B cell (primary cell): ENCODE results near the gene DHX8. TPM values are rescaled to one million over a fixed set of nuclear protein-coding genes. Genes with fewer than 3 reads are reported as not detected.

ENCODE experiments used
- ATAC-seq: fragments of 200-7000 bp; cut with Tn5 transposase; one replicate; pipeline ENCODE4 v1.10.0; 2021; ENCODE audit warnings: low read depth, mild to moderate bottlenecking, moderate number of reproducible peaks, moderate library complexity
- CTCF ChIA-PET: fragments of 350-600 bp; sonication (Branson Sonifier 250); formaldehyde crosslinking; loops from one replicate; lab custom pipeline; 2021; ENCODE audit warnings: antibody characterized with exemption, inconsistent platforms; lab: Charles Lee
- POLR2A ChIA-PET: fragments of 350-600 bp; sonication (Branson Sonifier 250); formaldehyde crosslinking; loops from one replicate; lab custom pipeline; 2021; ENCODE audit warnings: antibody characterized with exemption; lab: Charles Lee
- DNase-seq: peaks from one replicate; pipeline ENCODE4 v3.0.0; 2013
- H2AFZ ChIP-seq: 2 replicates; pipeline ENCODE4 v1.6.1; 2012; ENCODE audit warnings: mild to moderate bottlenecking, low read depth, low read length; ENCODE audit not compliant: insufficient read depth, poor library complexity, severe bottlenecking
- H3K27ac ChIP-seq, 2 donors: 1 replicate in 1 of 2; 2 replicates in 1 of 2; pipeline ENCODE4 v1.5.1; 2012 to 2013; ENCODE audit warnings: low read length in 2 of 2, mild to moderate bottlenecking in 2 of 2, moderate library complexity in 1 of 2
- H3K27me3 ChIP-seq, 4 experiments: fragments of 200-600 bp in 1 of 4; sonication (generic) in 1 of 4; replicated peaks in 1 of 4; 1 replicate in 2 of 4; 2 replicates in 2 of 4; pipeline versions ENCODE4 v1.6.1 to v1.7.0; 2013 to 2016; ENCODE audit warnings: low read length in 3 of 4, mild to moderate bottlenecking in 2 of 4, mixed read lengths in 1 of 4, moderate library complexity in 1 of 4; ENCODE audit not compliant: insufficient read depth in 4 of 4, control insufficient read depth in 3 of 4; ENCODE audit errors: control extremely low read depth in 1 of 4
- H3K36me3 ChIP-seq, 2 experiments: replicated peaks in 1 of 2; 1 replicate in 1 of 2; 2 replicates in 1 of 2; pipeline versions ENCODE4 v1.6.1 to v1.7.1; 2013; ENCODE audit warnings: low read length in 1 of 2; ENCODE audit not compliant: insufficient read depth in 2 of 2, control insufficient read depth in 1 of 2; ENCODE audit errors: control extremely low read depth in 1 of 2, extremely low read depth in 1 of 2
- H3K4me1 ChIP-seq, 2 donors: fragments of 200-600 bp in 1 of 2; sonication (generic) in 1 of 2; 1 replicate in 1 of 2; 2 replicates in 1 of 2; pipeline versions ENCODE4 v1.5.1 to v1.6.1; 2013 to 2017; ENCODE audit warnings: low read length in 2 of 2; ENCODE audit not compliant: control insufficient read depth in 2 of 2, insufficient read depth in 2 of 2
- H3K4me2 ChIP-seq: replicated peaks from 2 replicates; pipeline ENCODE3; 2012; ENCODE audit warnings: mild to moderate bottlenecking, low read depth, low read length; ENCODE audit not compliant: poor library complexity, severe bottlenecking
- H3K4me3 ChIP-seq, 5 experiments: fragments of 200-600 bp in 1 of 5; sonication (generic) in 1 of 5; 1 replicate in 3 of 5; 2 replicates in 2 of 5; pipeline versions ENCODE4 v1.5.1 to v1.7.0; 2011 to 2016; ENCODE audit warnings: low read length in 4 of 5, mild to moderate bottlenecking in 4 of 5, low read depth in 2 of 5, control low read depth in 1 of 5, moderate library complexity in 1 of 5; ENCODE audit not compliant: insufficient read depth in 1 of 5; ENCODE audit errors: control extremely low read depth in 1 of 5, extremely low read depth in 1 of 5
- H3K79me2 ChIP-seq: fragments of 200-600 bp; sonication (generic); one replicate; pipeline ENCODE4 v1.6.0; 2016; ENCODE audit warnings: low read length; ENCODE audit not compliant: control insufficient read depth, insufficient read depth
- H3K9ac ChIP-seq: fragments of 200-600 bp; sonication (generic); 2 replicates; pipeline ENCODE4 v1.6.1; 2017; ENCODE audit warnings: mild to moderate bottlenecking, low read length, moderate library complexity
- H3K9me3 ChIP-seq, 3 donors: one replicate each; pipeline versions ENCODE4 v1.6.1 to v1.7.1; 2013; ENCODE audit warnings: low read length in 2 of 3; ENCODE audit not compliant: control insufficient read depth in 2 of 3, insufficient read depth in 1 of 3; ENCODE audit errors: control extremely low read depth in 1 of 3
- H4K20me1 ChIP-seq: 2 replicates; pipeline ENCODE4 v1.6.0; 2012; ENCODE audit warnings: mild to moderate bottlenecking, low read length; ENCODE audit not compliant: insufficient read depth, control insufficient read depth, poor library complexity, severe bottlenecking
- H3K27ac Mint-ChIP-seq: one replicate; pipeline ENCODE4 v1.8.0; 2021; ENCODE audit warnings: mixed read lengths
- H3K27me3 Mint-ChIP-seq: one replicate; pipeline ENCODE4 v1.8.0; 2021; ENCODE audit warnings: mixed read lengths
- H3K4me1 Mint-ChIP-seq: one replicate; pipeline ENCODE4 v1.8.0; 2021; ENCODE audit warnings: mixed read lengths
- H3K4me3 Mint-ChIP-seq: one replicate; pipeline ENCODE4 v1.8.0; 2021; ENCODE audit warnings: mixed read lengths
- H3K9me3 Mint-ChIP-seq: one replicate; pipeline ENCODE4 v1.8.0; 2022; ENCODE audit warnings: mixed read lengths; ENCODE audit not compliant: insufficient read depth
- EZH2 ChIP-seq: IDR thresholded peaks from 2 replicates; pipeline ENCODE4 v1.6.1; 2012; ENCODE audit warnings: borderline replicate concordance, low read depth, mild to moderate bottlenecking, moderate library complexity, low read length; ENCODE audit not compliant: insufficient read depth, poor library complexity, severe bottlenecking
- WGBS: methylation state at CpG from one replicate; pipeline ENCODE4 v1.1.5; 2013; ENCODE audit warnings: missing lambda C conversion rate; ENCODE audit not compliant: insufficient coverage; 5-methylcytosine and 5-hydroxymethylcytosine counted together
- intact Hi-C: fragments of 100-400 bp; cut with micrococcal nuclease; formaldehyde crosslinking; loops from one replicate; pipeline ENCODE4 v1.10.0; 2022
- polyA plus RNA-seq: library from polyadenylated mRNA; depleted of rRNA; stranded (reverse); fragments of >200 nt; gene quantifications from 2 replicates; pipeline ENCODE4 v1.2.3, GENCODE V29; 2012
- total RNA-seq, 2 donors: library from RNA; stranded (reverse); fragments of 120-200 nt in 1 of 2; gene quantifications; 1 replicate in 1 of 2; 2 replicates in 1 of 2; pipeline versions ENCODE4 v1.2.3 to v1.2.4, GENCODE V29; 2013 to 2022
- TF ChIP-seq, protein P1 (sequence below): fragments of 200-600 bp; IDR thresholded peaks from one replicate; pipeline ENCODE4 v1.8.0; 2022; ENCODE audit warnings: antibody characterized with exemption, mild to moderate bottlenecking

Gene DHX8
- total and polyA plus RNA-seq, 2 donors (not counting 1 experiment from before 2014, with no cell fraction given) = 17.9 to 63.3 TPM

GRCh38 chr17:43446773-43447172 is 37.0 kb upstream of the DHX8 start:
- 100% methylated on average over 4 of the region's 5 CpGs for WGBS
- Mint-ChIP-seq H3K4me1 (no peaks in the 10 kb centered on the region), H3K9me3 (no peaks in the 10 kb centered on the region), H3K27ac (no peak overlapping the region), H3K4me3 (no peak overlapping the region), H3K27me3 (peaks cover 26% of the 10 kb centered on the region)
- Histone ChIP-seq H3K27ac (no peak overlapping the region), H2AFZ (no peak overlapping the region), H3K79me2 (no peaks in the 10 kb centered on the region), H3K9ac (no peak overlapping the region), H3K36me3 (no peaks in the 10 kb centered on the region), H3K9me3 (no peaks in the 10 kb centered on the region), H3K4me1 (no peaks in the 10 kb centered on the region), H3K4me3 (no peak overlapping the region), H3K27me3 (peaks cover 0 to 8% (median 2%) of the 10 kb centered on the region in 4 experiments), H4K20me1 (no peaks in the 10 kb centered on the region), H3K4me2 (no peak overlapping the region)
- TF ChIP-seq, protein P1, sequence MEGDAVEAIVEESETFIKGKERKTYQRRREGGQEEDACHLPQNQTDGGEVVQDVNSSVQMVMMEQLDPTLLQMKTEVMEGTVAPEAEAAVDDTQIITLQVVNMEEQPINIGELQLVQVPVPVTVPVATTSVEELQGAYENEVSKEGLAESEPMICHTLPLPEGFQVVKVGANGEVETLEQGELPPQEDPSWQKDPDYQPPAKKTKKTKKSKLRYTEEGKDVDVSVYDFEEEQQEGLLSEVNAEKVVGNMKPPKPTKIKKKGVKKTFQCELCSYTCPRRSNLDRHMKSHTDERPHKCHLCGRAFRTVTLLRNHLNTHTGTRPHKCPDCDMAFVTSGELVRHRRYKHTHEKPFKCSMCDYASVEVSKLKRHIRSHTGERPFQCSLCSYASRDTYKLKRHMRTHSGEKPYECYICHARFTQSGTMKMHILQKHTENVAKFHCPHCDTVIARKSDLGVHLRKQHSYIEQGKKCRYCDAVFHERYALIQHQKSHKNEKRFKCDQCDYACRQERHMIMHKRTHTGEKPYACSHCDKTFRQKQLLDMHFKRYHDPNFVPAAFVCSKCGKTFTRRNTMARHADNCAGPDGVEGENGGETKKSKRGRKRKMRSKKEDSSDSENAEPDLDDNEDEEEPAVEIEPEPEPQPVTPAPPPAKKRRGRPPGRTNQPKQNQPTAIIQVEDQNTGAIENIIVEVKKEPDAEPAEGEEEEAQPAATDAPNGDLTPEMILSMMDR = no peak
- TF ChIP-seq EZH2 = no peak
- CTCF ChIA-PET = interaction anchor here (0.7 kb wide), 1 partner anchor 52 kb away, joined by 3 read pairs; no protein-coding TSS in a partner anchor
- no peak for ATAC-seq
- POLR2A ChIA-PET = no interaction called here
- no peak for DNase-seq
- intact Hi-C loops = no loop called here

- intact Hi-C loops = no loop called here
- Mint-ChIP-seq H3K4me3 (no peak overlapping the region), H3K27me3 (peaks cover 23% of the 10 kb centered on the region), H3K27ac (no peak overlapping the region), H3K9me3 (no peaks in the 10 kb centered on the region), H3K4me1 (no peaks in the 10 kb centered on the region)
- POLR2A ChIA-PET = no interaction called here
- no peaks in the 10 kb centered on the region for H3K79me2 ChIP-seq
- H3K9ac ChIP-seq = no peak overlapping the region
- CTCF ChIA-PET = no interaction called here
- TF ChIP-seq, protein P1 = no peak
- no peak for TF ChIP-seq EZH2
- DNase-seq (no peak), ATAC-seq (no peak)
- no peaks in the 10 kb centered on the region for H3K36me3 ChIP-seq
- H3K27ac ChIP-seq = no peak overlapping the region
- no peak overlapping the region for H2AFZ ChIP-seq
- H3K4me1 ChIP-seq = no peaks in the 10 kb centered on the region
- peaks cover 0 to 11% (median 2%) of the 10 kb centered on the region in 4 experiments for H3K27me3 ChIP-seq
- no peak overlapping the region for H3K4me2 ChIP-seq
- 100% methylated on average over 2 of the region's 7 CpGs for WGBS
- H4K20me1 ChIP-seq = no peaks in the 10 kb centered on the region
- H3K4me3 ChIP-seq = no peak overlapping the region
- no peaks in the 10 kb centered on the region for H3K9me3 ChIP-seq
Measured at GRCh38 chr17:43448720-43449469, 34.9 kb upstream of the DHX8 start.
